Dermis microvascular lymphatic vessel endothelial cell (primary cell): ENCODE data around the gene USH2A. TPM values are rescaled to one million over a fixed set of nuclear protein-coding genes. Genes with fewer than 3 reads are reported as not detected.
"Not testable (repeated sequence)": the region's sequence is repeated elsewhere in the genome, so short reads cannot be mapped to it uniquely, and the experiment has no call there.

Experiments
- DNase-seq, 2 donors: peaks; one replicate each; pipeline versions ENCODE4 v3.0.0 to v3.0.0-alpha.2; 2010; ENCODE audit warnings: low read depth in 2 of 2
- total RNA-seq: library from RNA; depleted of rRNA; stranded (reverse); fragments of >200 nt; gene quantifications from 2 replicates; pipeline ENCODE4 v1.2.1, GENCODE V29; 2014

The USH2A gene
- total RNA-seq, 1 donor from 2014 or later: not detected

DNA sequence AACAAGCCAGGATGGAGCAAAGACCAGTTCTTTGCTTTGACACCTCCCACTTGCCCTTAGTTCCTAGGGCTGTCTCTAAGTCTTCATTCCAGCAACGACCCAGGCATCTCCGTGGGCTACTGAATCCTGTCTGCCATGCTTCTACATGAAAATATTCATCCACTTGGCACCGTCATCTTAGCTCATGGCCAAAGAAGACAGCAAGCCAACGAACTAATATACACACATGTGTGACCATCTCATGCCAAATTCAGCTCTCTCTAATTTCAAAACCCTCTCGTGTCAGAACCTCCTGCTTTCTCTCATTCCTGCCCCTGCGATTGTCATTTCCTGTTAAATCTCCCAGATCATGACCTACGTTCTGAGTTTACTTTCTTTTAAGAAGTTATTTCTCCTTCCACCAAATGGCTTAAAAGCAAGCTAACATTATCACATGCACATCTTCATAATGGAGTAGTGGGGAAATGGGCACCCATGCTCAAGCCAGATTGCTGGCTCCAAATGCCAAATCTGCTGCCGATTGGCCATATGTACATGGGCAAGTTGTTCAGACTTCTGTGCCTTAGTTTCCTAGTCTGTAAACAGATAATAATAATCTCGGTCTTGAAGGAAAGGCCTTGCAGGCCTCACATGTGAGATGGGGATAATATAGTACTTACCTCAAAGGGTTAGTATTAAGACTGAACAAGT, 373.4 kb downstream of the USH2A start:
- no peak for DNase-seq

DNA sequence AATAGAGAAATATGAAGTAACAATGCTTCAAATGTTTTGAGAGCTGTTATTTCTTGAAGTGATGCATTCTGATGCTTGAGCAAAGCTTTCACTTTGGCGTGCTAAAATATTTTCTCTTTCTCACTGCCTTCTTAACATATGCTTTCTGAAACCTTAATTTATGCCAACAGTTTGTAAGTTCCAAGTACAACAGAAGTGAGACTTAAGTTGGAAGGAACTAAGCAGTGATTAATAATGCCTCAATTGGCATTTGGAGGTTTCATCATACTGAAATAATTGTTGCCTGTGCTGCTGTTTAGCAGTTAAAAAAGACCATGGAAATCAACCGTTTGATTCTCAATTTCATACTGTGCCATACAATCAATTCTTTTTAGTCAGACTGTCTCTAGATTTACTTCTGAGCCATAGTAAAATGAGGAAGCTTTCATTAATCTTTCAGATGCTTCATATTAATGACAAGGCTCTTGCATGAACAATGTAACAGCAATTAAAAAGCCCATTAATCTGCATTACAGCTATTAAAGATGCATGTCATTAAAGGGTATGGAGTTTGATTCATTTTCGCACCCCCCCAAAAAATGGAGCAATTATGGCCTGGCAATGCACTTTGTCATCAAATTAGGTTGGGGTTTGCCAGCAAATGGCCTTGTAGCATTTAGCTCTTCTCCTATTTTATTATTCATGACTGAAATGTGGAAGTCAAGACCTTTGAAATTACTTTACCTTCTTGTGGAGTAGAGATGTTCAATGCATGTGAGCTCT, 375.3 kb downstream of the USH2A start:
- no peak for DNase-seq

DNA sequence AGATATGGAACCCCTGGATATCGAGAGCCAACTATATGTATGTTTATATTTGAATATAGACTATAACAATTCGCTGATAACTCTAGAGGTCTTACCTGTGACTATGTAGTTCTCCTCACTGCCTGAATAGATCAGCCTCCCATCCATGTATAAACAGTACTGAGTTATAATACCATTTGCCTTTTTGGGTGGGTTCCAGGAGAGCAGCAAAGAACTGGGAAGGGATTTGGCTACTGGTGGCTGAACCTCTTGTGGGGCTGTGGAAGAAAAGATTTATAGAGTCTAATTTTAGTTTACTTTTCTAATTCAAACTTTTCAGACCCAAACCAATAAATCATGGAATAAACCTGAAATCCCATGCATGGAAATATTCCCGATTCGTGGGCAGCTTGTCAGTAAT, 376.9 kb downstream of the USH2A start:
- no peak for DNase-seq

DNA sequence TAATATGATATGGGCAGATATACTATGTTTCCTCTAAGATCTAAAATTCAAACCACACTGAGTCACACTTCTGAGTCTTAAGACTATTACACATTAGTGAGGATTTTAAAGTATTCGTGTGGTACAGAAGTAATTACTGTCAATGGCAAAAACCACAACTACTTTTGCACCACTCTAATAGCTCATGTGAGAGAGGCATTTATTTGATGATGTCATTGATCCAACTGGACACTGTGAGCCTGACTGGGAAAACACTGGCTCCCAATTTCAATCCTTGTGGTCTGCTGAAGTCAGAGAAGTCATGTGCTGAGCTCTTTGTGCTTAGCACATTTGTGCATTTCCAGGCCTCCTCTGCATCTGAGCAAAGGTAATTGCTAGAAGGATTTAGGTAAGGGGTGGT, 377.8 kb downstream of the USH2A start:
- DNase-seq: no peak

DNA sequence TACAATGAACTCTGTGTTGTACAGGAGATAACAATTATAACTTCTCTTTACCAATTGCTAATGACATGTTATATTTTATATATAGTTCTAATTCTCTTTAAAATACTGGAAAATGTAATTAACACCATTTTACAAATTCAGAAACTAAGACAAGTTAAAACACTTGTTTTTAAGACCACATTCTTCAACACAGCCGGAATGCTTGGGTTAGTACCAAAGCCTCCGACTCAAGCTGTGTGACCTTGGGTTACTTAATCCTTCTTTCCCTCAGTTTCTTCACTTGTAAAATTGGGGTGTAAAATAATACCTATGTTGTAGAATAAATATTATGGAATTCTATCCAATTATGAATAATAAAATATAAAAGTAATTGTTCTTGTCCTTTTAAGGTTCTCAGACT, 378.7 kb downstream of the USH2A start:
- no peak for DNase-seq

DNA sequence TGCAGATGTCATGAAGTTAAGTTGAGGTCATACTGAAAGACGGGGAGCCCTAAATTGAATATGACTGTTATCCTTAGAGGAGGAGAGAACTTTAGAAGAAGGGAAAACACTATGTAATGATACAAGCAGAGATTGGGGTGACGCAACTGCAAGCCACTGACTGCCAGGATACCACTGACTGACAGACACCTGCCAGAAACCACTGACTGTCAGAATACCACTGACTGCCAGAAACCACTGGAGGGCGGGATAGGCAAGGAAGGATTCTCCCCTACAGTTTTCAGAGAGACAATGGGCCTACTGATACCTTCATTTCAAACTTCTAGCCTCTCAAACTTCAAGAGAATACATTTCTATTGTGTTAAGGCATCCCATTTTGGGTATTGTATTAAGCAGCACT, 388.7 kb downstream of the USH2A start:
- DNase-seq: no peak

DNA sequence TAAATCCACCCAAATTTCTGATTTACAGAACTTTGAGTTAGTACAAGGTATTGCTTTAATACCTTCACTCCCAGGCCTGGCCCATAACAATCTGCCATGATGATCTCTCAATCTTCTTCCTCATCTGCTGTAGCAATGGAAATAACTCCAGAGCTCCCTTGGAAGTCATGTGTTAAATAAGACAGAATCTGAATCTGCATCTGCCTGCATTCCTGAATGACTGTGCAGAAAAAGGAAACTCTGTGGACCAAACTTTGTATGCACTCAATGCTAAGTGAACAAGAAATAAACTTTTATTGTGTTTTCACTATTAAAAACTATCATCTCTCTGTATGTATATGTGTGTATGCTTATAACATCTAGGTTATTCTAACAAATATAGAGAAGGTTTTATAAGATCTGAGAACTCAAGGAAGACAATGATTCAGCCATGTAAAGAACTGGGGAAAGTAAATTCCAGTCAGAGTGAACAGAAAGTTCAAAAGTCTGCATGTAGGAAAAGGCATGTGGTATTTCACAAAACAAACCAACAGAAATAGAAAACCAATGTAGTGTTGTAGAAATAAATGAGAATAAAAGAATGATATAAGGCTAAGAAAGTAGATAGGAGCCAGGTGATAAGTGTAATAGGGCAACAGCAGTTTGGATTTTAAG, 390.2 kb downstream of the USH2A start:
- no peak for DNase-seq

DNA sequence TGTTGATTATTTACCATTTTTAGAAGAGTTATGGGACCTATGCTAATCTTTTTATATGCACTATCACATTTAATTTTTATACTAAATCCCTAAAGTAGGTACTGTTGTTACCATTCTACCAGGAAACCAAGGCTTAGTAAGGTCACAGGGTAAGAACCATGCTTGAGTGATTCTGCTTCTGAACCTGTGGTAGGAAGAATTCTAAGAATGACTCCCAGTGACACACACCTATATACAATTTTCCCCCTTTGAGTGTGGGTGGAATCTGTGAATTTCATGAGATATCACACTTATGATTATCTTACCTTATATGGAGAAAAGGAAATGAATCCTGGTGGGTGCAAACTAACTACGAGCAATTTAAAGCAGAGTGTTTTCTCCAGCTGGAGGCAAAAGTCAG, 391.0 kb downstream of the USH2A start:
- no peak for DNase-seq

DNA sequence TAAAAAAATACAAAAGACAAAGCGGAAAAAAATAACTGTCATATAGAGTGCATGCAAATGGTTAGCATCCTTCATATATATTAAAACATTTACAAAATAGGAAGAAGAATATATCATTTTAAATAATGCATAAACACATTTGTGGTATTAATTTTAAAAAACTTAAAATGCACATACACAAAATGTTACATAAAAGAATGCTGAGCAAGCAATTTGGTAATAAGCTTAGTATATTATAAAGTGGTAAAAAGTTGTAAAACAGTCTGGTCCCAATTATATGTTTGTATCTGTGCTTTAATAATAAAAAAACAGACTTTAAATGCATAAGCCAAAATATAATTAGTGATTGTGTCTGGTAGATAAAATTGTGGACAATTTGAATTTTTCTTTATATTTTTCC, 394.6 kb downstream of the USH2A start:
- no peak for DNase-seq

DNA sequence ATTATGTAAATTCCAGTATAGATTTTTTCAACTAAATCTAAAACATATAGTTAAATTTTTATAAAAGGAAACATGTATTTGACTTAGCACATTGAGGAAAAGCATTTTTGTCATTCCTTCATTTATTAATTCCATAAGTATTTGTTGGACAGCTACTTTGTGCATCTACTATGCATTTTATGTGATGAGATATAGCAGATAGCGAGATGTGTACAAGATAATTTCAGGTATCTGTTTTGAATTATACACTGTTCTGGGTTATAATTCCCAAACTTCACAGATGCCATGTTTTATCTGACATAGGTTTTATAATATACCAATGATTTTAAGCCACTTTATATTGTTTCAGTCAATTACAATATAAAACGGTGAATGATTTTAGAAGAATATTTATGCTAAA, 398.7 kb downstream of the USH2A start:
- no peak for DNase-seq

DNA sequence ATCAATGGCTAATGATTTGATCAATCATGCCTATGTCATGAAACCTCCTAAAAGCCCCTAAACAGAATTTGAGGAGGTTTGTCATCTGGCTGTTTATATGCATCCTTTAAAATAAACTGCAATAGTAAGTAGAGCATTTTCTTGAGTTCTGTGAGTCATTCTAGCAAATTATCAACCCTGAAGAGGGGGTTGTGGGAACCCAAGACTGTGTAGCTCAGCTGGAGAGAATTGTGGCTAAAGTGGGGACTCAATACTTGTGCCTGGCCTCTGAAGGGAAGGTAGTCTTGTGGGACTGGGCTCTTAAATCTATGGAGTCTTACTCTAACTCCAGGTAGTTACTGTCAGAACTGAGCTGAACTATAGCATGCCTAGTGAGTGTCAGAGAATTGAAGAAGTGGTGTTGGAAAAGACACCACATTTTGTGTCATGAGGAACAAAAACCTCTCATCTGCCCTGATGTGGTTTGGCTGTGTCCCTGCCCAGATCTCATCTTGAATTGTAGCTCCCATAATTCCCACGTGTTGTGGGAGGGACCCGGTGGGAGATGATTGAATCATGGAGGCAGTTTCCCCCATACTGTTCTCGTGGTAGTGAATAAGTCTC, 402.4 kb downstream of the USH2A start:
- DNase-seq: no peak

DNA sequence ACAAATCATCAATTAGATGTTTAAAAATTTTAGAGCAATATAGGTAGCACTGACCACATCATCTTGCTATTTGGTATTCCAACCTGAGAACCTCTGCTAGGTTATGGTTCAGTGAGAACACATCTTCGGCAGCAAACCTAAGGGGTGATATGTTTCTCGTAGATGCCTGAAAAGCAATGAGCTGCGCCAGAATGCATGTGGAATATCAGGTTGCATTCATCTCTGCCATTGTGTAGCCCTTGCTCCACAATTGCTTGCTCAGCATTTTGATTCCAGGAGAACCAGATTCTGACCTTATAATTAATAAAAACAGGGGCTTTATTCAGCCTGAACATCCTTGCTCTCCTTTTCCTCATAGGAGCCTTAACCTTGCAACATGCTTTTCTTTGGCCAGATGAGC, 408.1 kb downstream of the USH2A start:
- DNase-seq: no peak

DNA sequence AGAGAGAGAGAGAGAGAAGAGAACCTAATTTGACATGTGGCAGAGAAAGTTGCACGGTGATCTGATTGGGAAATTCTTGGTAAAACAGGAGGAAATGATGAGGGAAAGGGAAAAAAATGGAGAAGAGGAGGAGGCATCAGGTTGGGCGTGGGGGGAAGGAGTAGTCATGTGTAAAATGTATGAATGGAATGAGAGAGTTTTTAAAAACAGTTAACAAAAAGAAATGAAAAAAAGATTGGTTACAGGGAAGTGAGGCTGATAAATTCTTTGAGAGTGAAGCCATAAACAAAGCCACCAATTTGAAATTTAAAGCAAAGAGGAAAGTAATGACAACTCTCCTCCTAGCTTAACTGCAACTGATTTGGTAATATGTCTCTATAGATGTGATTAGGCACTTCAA, 409.2 kb downstream of the USH2A start:
- DNase-seq: no peak

DNA sequence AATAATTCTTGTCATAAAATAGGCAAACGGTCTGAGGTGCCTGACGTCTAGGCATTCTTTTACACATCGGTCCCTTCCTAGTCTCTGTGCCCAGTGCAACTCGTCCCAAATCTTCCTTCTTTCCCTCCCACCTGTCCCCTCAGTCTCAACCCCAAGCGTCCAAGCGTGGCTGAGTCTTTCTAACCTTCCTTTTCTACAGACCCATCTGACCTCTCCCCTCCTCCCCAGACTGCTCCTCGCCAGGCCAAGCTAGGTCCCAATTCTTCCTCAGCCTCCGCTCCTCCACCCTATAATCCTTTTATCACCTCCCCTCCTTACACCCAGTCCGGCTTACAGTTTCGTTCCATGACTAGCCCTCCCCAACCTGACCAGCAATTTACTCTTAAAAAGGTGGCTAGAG, 413.8 kb downstream of the USH2A start:
- not testable (repeated sequence) for DNase-seq

DNA sequence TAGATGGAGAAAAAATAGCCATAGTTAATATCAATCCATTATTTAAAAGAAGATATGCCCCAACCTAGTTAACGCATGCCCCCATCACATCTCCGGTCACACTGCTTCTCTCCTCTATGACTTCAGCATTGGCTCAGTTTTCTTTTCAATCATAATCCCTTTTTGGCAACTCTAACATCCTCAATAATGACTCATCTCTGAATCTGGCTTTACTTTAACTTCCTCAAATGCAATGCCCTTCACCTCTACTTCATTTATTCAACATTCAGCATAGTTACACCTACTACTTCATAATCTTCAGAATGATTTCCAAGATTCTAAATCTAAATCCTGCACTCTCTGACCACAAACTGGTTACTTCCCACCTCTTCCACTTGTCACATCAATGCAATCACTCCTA, 417.3 kb downstream of the USH2A start:
- DNase-seq: no peak

DNA sequence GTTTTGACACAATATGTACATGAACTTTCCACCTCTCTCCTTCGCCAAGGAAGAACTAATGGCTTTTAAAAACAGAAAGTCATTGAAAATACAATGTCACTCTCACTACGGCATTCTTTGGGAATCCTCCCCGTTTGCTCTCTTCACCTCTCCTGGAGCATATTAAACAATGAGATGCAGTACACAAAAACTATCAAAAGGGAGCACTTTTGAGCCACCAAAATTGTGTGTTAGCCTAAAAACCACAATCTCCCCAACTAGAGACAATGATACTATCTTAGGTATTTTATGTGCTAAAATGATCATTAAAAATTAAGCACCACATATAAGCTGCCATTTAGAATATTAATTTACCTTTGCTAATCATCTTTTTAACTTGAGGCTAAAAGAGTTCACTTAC, 430.6 kb downstream of the USH2A start:
- no peak for DNase-seq

DNA sequence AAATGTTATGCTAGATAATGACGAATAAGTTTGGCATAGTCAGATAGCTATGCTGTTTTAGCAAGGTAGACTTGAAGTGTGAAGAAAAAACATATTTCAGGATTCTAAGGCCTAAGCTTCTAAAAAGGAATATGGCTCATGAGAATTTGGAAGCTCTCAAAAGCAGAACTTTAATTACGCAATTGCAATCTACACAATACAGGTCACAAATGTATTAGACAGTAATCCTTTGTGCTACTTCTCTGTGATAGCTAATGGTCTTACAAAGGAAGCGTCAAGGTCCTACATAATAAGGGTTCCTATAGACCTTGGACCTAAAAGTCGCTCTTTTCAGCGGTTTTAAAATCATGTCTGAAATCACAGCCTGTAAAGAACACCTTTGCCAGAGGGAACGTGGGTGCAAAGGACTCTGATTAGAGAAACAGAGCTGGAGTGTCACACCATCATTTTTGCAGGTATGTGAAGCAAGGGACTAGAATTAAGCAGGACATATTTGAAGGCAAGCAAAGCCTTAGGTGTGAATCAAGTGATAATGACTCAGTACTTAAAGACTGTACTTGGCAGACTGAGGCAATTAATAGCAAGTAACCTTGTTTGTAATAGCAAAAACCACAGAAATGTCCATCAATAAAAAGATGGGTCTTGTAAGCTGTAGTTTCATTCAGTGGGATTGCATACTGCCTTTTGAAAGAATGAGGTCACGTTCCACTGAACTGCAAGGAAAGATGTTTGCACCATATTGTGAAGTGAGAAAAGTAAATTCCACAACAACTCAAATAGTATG, 436.0 kb downstream of the USH2A start:
- DNase-seq: no peak

DNA sequence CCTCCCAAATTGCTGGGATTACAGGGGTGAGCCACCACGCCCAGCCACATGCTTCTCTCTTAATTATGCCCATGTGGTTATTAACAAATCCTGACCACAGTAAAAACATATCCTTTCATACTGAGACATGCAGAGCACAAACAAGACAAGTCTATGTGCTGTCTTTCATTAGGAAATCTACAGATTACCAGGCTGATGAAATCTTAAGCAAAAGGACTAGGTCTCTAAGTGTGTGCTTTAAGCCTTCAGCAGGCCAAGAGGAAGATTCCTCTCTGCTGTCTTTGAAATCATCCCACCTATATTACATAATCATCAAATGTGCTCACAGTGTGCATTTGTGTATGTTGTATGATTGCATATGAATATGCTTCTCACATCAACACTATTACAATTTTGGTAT, 436.8 kb downstream of the USH2A start:
- no peak for DNase-seq

DNA sequence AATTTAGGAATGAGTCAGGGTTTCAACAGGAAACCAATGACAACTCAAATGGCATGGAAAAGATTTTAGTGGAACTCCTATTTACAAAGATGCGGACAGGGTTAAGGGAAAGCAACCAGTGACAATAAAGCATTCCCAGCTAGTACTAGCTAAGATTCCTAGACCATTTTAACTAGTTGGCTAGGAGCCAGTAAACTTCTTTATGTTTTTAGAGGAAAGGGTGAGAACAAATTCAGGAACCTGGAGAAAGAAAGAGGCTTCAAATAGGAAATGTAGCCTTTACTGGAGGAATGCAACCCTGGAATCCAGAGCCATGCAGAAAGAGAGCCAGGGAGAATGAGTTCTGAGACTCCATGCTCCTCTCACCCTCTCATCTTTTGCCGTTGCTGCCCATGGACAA, 439.6 kb downstream of the USH2A start:
- no peak for DNase-seq

DNA sequence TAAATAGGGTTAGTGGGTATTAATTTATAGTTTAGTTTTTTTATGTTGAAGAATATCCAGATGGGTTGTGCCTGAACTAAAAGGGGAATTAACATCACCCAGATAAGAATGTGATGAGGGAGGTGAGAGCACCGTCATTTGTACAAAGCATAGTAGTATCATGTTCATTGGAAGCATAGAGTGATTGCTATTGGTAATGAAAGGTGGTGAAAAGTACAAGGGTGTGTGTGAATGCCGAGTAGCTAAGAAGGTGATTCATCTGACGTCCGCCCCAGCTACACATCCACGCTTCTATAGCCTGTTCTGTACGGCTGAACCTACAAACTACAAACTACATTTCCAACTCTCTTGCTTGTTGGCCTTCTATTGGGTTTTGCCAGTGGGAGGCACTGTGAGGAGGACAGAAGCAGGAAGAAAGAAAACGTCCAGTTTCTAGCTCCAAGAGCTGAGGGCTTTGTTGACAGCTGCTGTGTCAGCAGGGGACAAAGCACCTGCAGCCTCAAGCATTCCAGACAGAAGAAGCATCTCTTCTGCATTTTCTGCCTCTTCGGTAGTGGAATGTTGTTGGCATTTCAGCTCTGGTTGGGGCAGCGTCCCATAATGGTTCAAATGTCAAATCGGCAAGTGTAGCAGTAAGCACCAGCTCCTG, 451.3 kb downstream of the USH2A start:
- no peak for DNase-seq

DNA sequence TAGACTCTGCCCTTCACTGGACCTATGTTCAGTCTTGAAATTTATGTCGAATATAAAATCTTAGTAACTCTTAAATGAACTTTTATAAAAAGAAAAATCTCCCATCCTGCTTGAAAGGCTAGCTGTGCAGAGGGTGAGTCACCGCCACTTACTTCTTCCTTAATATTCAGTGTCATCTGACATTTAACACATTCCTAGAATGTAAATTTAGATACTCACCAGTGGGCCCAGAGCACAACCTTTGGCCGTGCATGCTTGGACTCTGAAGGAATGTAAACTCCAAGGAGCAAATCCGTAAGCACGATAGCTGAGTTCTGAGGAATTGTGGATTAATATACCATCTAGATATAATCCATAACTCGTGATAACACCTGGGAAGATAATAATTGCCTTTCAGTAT, 452.8 kb downstream of the USH2A start:
- no peak for DNase-seq
